ENCODE data around the gene OTOGL.
"Not testable (repeated sequence)": the region's sequence is repeated elsewhere in the genome, so short reads cannot be mapped to it uniquely, and the experiment has no call there.

OTOGL gene

GRCh38 chr12:80282226-80282625 is 182.9 kb downstream of the OTOGL start:
- no peak for DNase-seq

- DNase-seq, result no peak
These were observed 183.4 kb downstream of the OTOGL start for GRCh38 chr12:80282761-80283160.

- no peak for DNase-seq
These were observed 191.9 kb downstream of the OTOGL start for GRCh38 chr12:80291108-80291754.

- no peak for DNase-seq
These were observed 194.0 kb downstream of the OTOGL start for GRCh38 chr12:80293347-80293746.

- no peak for DNase-seq
These were observed 194.4 kb downstream of the OTOGL start for GRCh38 chr12:80293759-80294158.

- no peak for DNase-seq
These were observed 199.9 kb downstream of the OTOGL start for GRCh38 chr12:80299219-80299618.

- no peak for DNase-seq
These were observed 200.6 kb downstream of the OTOGL start for GRCh38 chr12:80299976-80300375.

- DNase-seq, result not testable (repeated sequence)
These were observed 208.1 kb downstream of the OTOGL start for GRCh38 chr12:80307436-80307835.

GRCh38 chr12:80313209-80313608 is 213.9 kb downstream of the OTOGL start:
- no peak for DNase-seq

GRCh38 chr12:80314741-80315140 is 215.4 kb downstream of the OTOGL start:
- DNase-seq, result no peak

GRCh38 chr12:80316222-80316621 is 216.9 kb downstream of the OTOGL start:
- no peak for DNase-seq

GRCh38 chr12:80317307-80317706 is 218.0 kb downstream of the OTOGL start:
- DNase-seq, result no peak

GRCh38 chr12:80317899-80318298 is 218.6 kb downstream of the OTOGL start:
- no peak for DNase-seq

GRCh38 chr12:80320121-80320678 is 220.9 kb downstream of the OTOGL start:
- DNase-seq, result no peak

- no peak for DNase-seq
These were observed 222.3 kb downstream of the OTOGL start for GRCh38 chr12:80321653-80322052.

- no peak for DNase-seq
These were observed 226.0 kb downstream of the OTOGL start for GRCh38 chr12:80325167-80325959.

- no peak for DNase-seq
These were observed 233.5 kb downstream of the OTOGL start for GRCh38 chr12:80332827-80333226.

- no peak for DNase-seq
These were observed 253.1 kb downstream of the OTOGL start for GRCh38 chr12:80352474-80352873.

GRCh38 chr12:80353254-80353653 is 253.9 kb downstream of the OTOGL start:
- DNase-seq, result no peak

GRCh38 chr12:80356097-80356496 is 256.8 kb downstream of the OTOGL start:
- no peak for DNase-seq

GRCh38 chr12:80359703-80360102 is 260.4 kb downstream of the OTOGL start:
- DNase-seq, result no peak

- DNase-seq, result no peak
These were observed 264.7 kb downstream of the OTOGL start for GRCh38 chr12:80364056-80364455.

- DNase-seq, result no peak
These were observed 274.3 kb downstream of the OTOGL start for GRCh38 chr12:80373666-80374065.

- no peak for DNase-seq
These were observed 275.3 kb downstream of the OTOGL start for GRCh38 chr12:80374615-80375014.

Measured in effector CD4-positive, alpha-beta T cell (primary cell).